Fibroblast of skin of left biceps (primary cell): ENCODE results near the gene ERBIN.
"Not testable (repeated sequence)": the region's sequence is repeated elsewhere in the genome, so short reads cannot be mapped to it uniquely, and the experiment has no call there.

ENCODE experiments used
- DNase-seq, 2 experiments: peaks; one replicate each; pipeline ENCODE4 v3.0.0-alpha.2; 2013; ENCODE audit warnings: low read depth in 2 of 2

Gene ERBIN

GRCh38 chr5:66009277-66009676 is 82.9 kb downstream of the ERBIN start:
- no peak for DNase-seq

- DNase-seq = peak; percentile 4 to 7
These were observed 84.1 kb downstream of the ERBIN start for GRCh38 chr5:66010476-66010875.

GRCh38 chr5:66012271-66012670 is 85.9 kb downstream of the ERBIN start:
- DNase-seq = no peak

GRCh38 chr5:66013397-66013796 is 87.0 kb downstream of the ERBIN start:
- DNase-seq = no peak

- DNase-seq = no peak
These were observed 87.5 kb downstream of the ERBIN start for GRCh38 chr5:66013906-66014305.

- DNase-seq = no peak
These were observed 89.0 kb downstream of the ERBIN start for GRCh38 chr5:66015196-66015960.

- DNase-seq = no peak
These were observed 95.2 kb downstream of the ERBIN start for GRCh38 chr5:66021585-66021984.

GRCh38 chr5:66039296-66039695 is 112.9 kb downstream of the ERBIN start:
- DNase-seq = no peak

- no peak for DNase-seq
These were observed 113.3 kb downstream of the ERBIN start for GRCh38 chr5:66039701-66040100.

- DNase-seq = no peak
These were observed 115.3 kb downstream of the ERBIN start for GRCh38 chr5:66041627-66042026.

- no peak for DNase-seq
These were observed 130.9 kb downstream of the ERBIN start for GRCh38 chr5:66057239-66057638.

GRCh38 chr5:66061320-66061719 is 134.9 kb downstream of the ERBIN start:
- DNase-seq = not testable (repeated sequence)

- DNase-seq = not testable (repeated sequence)
These were observed 136.7 kb downstream of the ERBIN start for GRCh38 chr5:66063061-66063460.

GRCh38 chr5:66066826-66067225 is 140.5 kb downstream of the ERBIN start:
- no peak for DNase-seq

GRCh38 chr5:66072031-66072430 is 145.7 kb downstream of the ERBIN start:
- DNase-seq = no peak

GRCh38 chr5:66074901-66075300 is 148.5 kb downstream of the ERBIN start:
- no peak for DNase-seq

GRCh38 chr5:66080664-66081063 is 154.3 kb downstream of the ERBIN start:
- no peak for DNase-seq

- DNase-seq = no peak
These were observed 163.0 kb downstream of the ERBIN start for GRCh38 chr5:66089384-66089783.

GRCh38 chr5:66100851-66101250 is 174.5 kb downstream of the ERBIN start:
- no peak for DNase-seq

GRCh38 chr5:66113160-66113559 is 186.8 kb downstream of the ERBIN start:
- DNase-seq = no peak

- DNase-seq = no peak
These were observed 191.9 kb downstream of the ERBIN start for GRCh38 chr5:66118304-66118703.

- no peak for DNase-seq
These were observed 196.1 kb downstream of the ERBIN start for GRCh38 chr5:66122379-66123034.

- no peak for DNase-seq
These were observed 202.8 kb downstream of the ERBIN start for GRCh38 chr5:66129144-66129543.
